IMR-90 (cell line): Measurements from ENCODE around the gene SRC. TPM values are rescaled to one million over a fixed set of nuclear protein-coding genes. Genes with fewer than 3 reads are reported as not detected.

ENCODE experiments used
- ATAC-seq: fragments of 200-7000 bp; cut with Tn5 transposase; 2 replicates; pipeline ENCODE4 v1.9.1; 2020; ENCODE audit warnings: low read depth, mild to moderate bottlenecking, moderate library complexity
- BruUV-seq: library from RNA; stranded (reverse); fragments of 400-500 nt; replicated peaks from 2 replicates; lab custom pipeline; 2021; lab: Mats Ljungman, UMichigan
- CTCF ChIA-PET: fragments of 300-600 bp; formaldehyde crosslinking; extraction: SDS; loops from one replicate; lab custom pipeline; 2021; ENCODE audit warnings: antibody characterized with exemption; lab: Yijun Ruan, JAX
- POLR2A ChIA-PET: fragments of 300-600 bp; sonication (Branson Sonifier 250); formaldehyde crosslinking; loops from one replicate; lab custom pipeline; 2022; ENCODE audit warnings: antibody characterized with exemption; ENCODE audit not compliant: unreplicated experiment; lab: Charles Lee
- DNase-seq: peaks from one replicate; pipeline ENCODE4 v3.0.0; 2013
- H2AFZ ChIP-seq: replicated peaks from 2 replicates; pipeline ENCODE3; 2013; ENCODE audit warnings: low read length, mild to moderate bottlenecking; ENCODE audit not compliant: poor library complexity
- H2AK5ac ChIP-seq: 2 replicates; pipeline ENCODE4 v1.6.1; 2013; ENCODE audit warnings: low read depth, low read length, inconsistent platforms
- H2AK9ac ChIP-seq: replicated peaks from 2 replicates; pipeline ENCODE3; 2013; ENCODE audit warnings: mild to moderate bottlenecking, low read depth, low read length, moderate library complexity; ENCODE audit not compliant: poor library complexity
- H2BK120ac ChIP-seq: 2 replicates; pipeline ENCODE4 v1.6.1; 2013; ENCODE audit warnings: low read depth, low read length, inconsistent platforms
- H2BK15ac ChIP-seq: 3 replicates; pipeline ENCODE4 v1.6.1; 2013; ENCODE audit warnings: low read depth, low read length, inconsistent platforms
- H2BK20ac ChIP-seq: 2 replicates; pipeline ENCODE4 v1.6.1; 2013; ENCODE audit warnings: low read depth, mild to moderate bottlenecking, inconsistent platforms, low read length, moderate library complexity
- H2BK5ac ChIP-seq: 2 replicates; pipeline ENCODE4 v1.6.1; 2013; ENCODE audit warnings: mild to moderate bottlenecking, low read depth, low read length, inconsistent platforms; ENCODE audit not compliant: poor library complexity, severe bottlenecking
- H3K14ac ChIP-seq: replicated peaks from 2 replicates; pipeline ENCODE4 v1.6.1; 2013; ENCODE audit warnings: low read depth, low read length, inconsistent platforms
- H3K18ac ChIP-seq: 2 replicates; pipeline ENCODE4 v1.6.1; 2013; ENCODE audit warnings: low read depth, low read length, control low read depth
- H3K23ac ChIP-seq: 2 replicates; pipeline ENCODE4 v1.6.1; 2013; ENCODE audit warnings: low read depth, low read length, inconsistent platforms
- H3K27ac ChIP-seq: 2 replicates; pipeline ENCODE4 v1.5.1; 2013; ENCODE audit warnings: mild to moderate bottlenecking, control low read depth, low read length; ENCODE audit not compliant: insufficient read depth
- H3K27me3 ChIP-seq: 2 replicates; pipeline ENCODE4 v1.6.1; 2013; ENCODE audit warnings: low read length; ENCODE audit not compliant: control insufficient read depth, insufficient read depth
- H3K36me3 ChIP-seq: 2 replicates; pipeline ENCODE4 v1.6.1; 2013; ENCODE audit warnings: low read length, mixed read lengths; ENCODE audit not compliant: control insufficient read depth, insufficient read depth
- H3K4ac ChIP-seq: 2 replicates; pipeline ENCODE4 v1.6.1; 2013; ENCODE audit warnings: low read depth, low read length, inconsistent platforms
- H3K4me1 ChIP-seq: 2 replicates; pipeline ENCODE4 v1.6.1; 2013; ENCODE audit warnings: low read length, mixed read lengths; ENCODE audit not compliant: control insufficient read depth, insufficient read depth
- H3K4me2 ChIP-seq: 2 replicates; pipeline ENCODE4 v1.6.1; 2013; ENCODE audit warnings: low read depth, mild to moderate bottlenecking, control low read depth, low read length, moderate library complexity
- H3K4me3 ChIP-seq: 2 replicates; pipeline ENCODE4 v1.5.1; 2013; ENCODE audit warnings: low read depth, mild to moderate bottlenecking, control low read depth, low read length, moderate library complexity; ENCODE audit not compliant: insufficient read depth
- H3K56ac ChIP-seq: 2 replicates; pipeline ENCODE4 v1.6.1; 2013; ENCODE audit warnings: low read length, inconsistent platforms; ENCODE audit not compliant: insufficient read depth; ENCODE audit errors: extremely low read depth
- H3K79me1 ChIP-seq, 2 experiments: 2 replicates each; pipeline ENCODE4 v1.6.1; 2013; ENCODE audit warnings: low read length in 2 of 2, inconsistent platforms in 1 of 2, low read depth in 1 of 2
- H3K9ac ChIP-seq: 2 replicates; pipeline ENCODE4 v1.6.1; 2013; ENCODE audit warnings: low read depth, low read length, control low read depth
- H3K9me1 ChIP-seq: 2 replicates; pipeline ENCODE4 v1.6.1; 2013; ENCODE audit warnings: low read length, inconsistent platforms; ENCODE audit not compliant: insufficient read depth
- H3K9me3 ChIP-seq: 2 replicates; pipeline ENCODE4 v1.6.1; 2013; ENCODE audit warnings: low read length; ENCODE audit not compliant: control insufficient read depth, insufficient read depth
- H4K20me1 ChIP-seq: 2 replicates; pipeline ENCODE4 v1.6.1; 2013; ENCODE audit warnings: low read length, inconsistent platforms; ENCODE audit not compliant: insufficient read depth
- H4K5ac ChIP-seq: 2 replicates; pipeline ENCODE4 v1.6.1; 2013; ENCODE audit warnings: mild to moderate bottlenecking, low read depth, low read length, control low read depth
- H4K8ac ChIP-seq, 2 experiments: 2 replicates each; pipeline ENCODE4 v1.6.1; 2013; ENCODE audit warnings: low read depth in 2 of 2, low read length in 2 of 2, control low read depth in 1 of 2, inconsistent platforms in 1 of 2
- H4K91ac ChIP-seq: 2 replicates; pipeline ENCODE4 v1.6.1; 2013; ENCODE audit warnings: low read depth, low read length, inconsistent platforms; ENCODE audit not compliant: insufficient read depth
- BHLHE40 ChIP-seq: fragments of 150-350 bp; IDR thresholded peaks from 2 replicates; pipeline ENCODE4 v1.6.1; 2016; ENCODE audit warnings: mild to moderate bottlenecking, low read depth, low read length
- CHD1 ChIP-seq: IDR thresholded peaks from 2 replicates; pipeline ENCODE4 v1.6.1; 2012; ENCODE audit warnings: low read depth, low read length, improper control_type of control experiment
- MAFK ChIP-seq: IDR thresholded peaks from 2 replicates; pipeline ENCODE4 v1.6.1; 2012; ENCODE audit warnings: low read depth, low read length, improper control_type of control experiment
- MAZ ChIP-seq: IDR thresholded peaks from 2 replicates; pipeline ENCODE4 v1.6.1; 2012; ENCODE audit warnings: low read depth, mild to moderate bottlenecking, low read length, improper control_type of control experiment, moderate library complexity, borderline replicate concordance
- RAD21 ChIP-seq: IDR thresholded peaks from 2 replicates; pipeline ENCODE4 v1.6.1; 2012; ENCODE audit warnings: low read length, improper control_type of control experiment
- RCOR1 ChIP-seq: IDR thresholded peaks from 2 replicates; pipeline ENCODE4 v1.6.1; 2012; ENCODE audit warnings: mild to moderate bottlenecking, low read length, improper control_type of control experiment; ENCODE audit not compliant: insufficient replicate concordance
- SMC3 ChIP-seq: fragments of 150-350 bp; IDR thresholded peaks from 2 replicates; pipeline ENCODE4 v1.6.1; 2016; ENCODE audit warnings: low read depth, mild to moderate bottlenecking, antibody characterized with exemption, low read length, moderate library complexity
- WGBS, 2 experiments: methylation state at CpG; one replicate each; pipeline versions ENCODE4 v1.1.5 to v1.1.7; 2013; ENCODE audit warnings: missing lambda C conversion rate in 2 of 2; ENCODE audit not compliant: insufficient read length in 1 of 2; ENCODE audit errors: extremely low coverage in 2 of 2; 5-methylcytosine and 5-hydroxymethylcytosine counted together
- dilution Hi-C: fragments of 300-500 bp; cut with HindIII; formaldehyde crosslinking; loops from one replicate; pipeline ENCODE4 v1.14.3; 2018; ENCODE audit warnings: low sequenced_read_pairs; ENCODE audit not compliant: unreplicated experiment
- in situ Hi-C: fragments of 300-500 bp; cut with MboI; formaldehyde crosslinking; loops from 3 replicates; pipeline ENCODE4 v1.14.3; 2019; ENCODE audit warnings: low sequenced_read_pairs, inconsistent platforms, mixed read lengths
- intact Hi-C: fragments of 100-400 bp; cut with micrococcal nuclease; formaldehyde crosslinking; loops from 2 replicates; pipeline ENCODE4 v1.10.0; 2022
- polyA plus RNA-seq, 3 experiments: library from polyadenylated mRNA; depleted of rRNA; stranded (reverse); fragments of >200 nt; gene quantifications; 2 replicates each; pipeline ENCODE4 v1.2.3, GENCODE V29; 2012; ENCODE audit warnings: low replicate concordance in 1 of 3
- total RNA-seq: library from RNA; depleted of rRNA; stranded (reverse); fragments of >200 nt; gene quantifications from 2 replicates; pipeline ENCODE4 v1.2.3, GENCODE V29; 2012
- TF ChIP-seq, protein P1 (sequence below): fragments of 150-350 bp; IDR thresholded peaks from 2 replicates; pipeline ENCODE4 v1.6.1; 2017; ENCODE audit warnings: mild to moderate bottlenecking, antibody characterized with exemption, low read length, low read depth

Gene SRC
- total and polyA plus RNA-seq, 2 of the 4 experiments (the other 2 are of a cell fraction): 7.0 to 24.2 TPM

DNA sequence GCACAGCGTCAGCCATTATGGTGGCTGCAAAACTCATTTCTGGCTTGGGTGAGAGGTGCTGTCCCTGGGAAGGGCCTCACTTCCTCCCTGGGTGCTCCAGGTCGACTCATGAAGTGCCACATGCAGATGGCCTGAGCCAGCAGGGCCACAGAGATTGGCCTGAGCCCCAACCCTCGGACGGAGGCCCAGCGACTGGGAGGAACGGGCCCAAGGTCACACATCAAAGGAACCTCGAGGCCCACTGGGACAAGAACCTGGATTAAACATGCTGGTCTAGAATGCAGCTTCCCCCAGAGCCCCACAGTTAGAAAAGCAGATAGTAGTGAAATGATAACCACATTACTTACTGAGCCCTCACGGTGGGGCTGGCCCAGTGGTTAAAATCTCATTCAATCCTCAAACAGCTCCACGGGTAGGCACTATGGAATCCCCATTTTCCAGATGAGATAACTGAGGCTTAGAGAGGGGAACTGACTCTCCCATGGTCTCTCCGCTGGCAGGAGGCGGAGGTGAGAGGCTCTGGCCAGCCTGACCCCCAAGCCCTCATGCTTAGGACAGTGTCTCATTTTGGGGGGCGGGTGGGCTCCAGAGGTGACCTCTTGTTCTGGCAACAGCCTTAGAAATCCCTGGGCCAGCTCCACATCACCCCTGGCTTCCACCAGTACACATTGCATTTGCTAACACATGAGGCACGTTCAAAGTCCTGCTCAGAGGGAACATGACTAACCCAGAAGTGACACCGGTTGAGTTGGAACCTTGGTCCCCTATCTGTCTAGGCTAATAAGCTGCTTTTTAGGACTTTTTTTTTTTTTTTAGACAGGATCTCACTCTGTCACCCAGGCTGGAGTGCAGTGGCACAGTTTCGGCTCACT is 53.0 kb downstream of the SRC start (continued):
- no peak for TF ChIP-seq RAD21

DNA sequence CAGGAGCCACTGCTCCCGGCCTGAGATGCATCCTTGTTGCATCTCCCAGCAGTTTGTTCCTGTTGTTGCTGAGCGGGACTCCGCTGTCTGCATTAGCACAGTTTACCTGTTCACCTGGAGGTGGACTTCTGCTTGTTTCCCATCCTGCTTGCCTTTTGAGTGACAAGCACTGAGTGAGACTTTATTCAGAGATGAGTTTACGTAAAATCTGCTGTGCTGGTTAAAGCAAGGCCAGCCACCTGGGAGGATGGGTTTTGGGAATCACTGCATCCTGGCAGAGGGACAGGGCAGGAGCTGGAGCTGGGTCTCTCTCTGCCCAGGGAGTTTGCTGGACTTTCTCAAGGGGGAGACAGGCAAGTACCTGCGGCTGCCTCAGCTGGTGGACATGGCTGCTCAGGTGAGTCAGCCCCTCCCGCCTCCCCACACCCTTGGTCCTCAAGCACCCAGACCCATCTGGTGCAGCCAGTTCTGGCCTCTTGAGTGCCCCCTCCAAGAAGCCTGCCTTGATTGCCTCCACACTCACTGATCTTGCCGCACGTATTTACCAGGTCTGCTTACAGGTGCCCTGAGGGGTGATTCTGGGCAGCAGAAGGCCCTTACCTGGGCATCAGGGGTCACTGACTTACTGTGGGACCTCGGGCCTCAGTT is 55.5 kb downstream of the SRC start:
- no peak overlapping the region for H3K4me2 ChIP-seq
- H3K56ac ChIP-seq: no peak overlapping the region
- no peak overlapping the region for H4K91ac ChIP-seq
- H3K27me3 ChIP-seq: no peaks in the 10 kb centered on the region
- no peak overlapping the region for H2AK5ac ChIP-seq
- no peak overlapping the region for H3K23ac ChIP-seq
- H3K4me1 ChIP-seq: peaks cover 2% of the 10 kb centered on the region; the same call in 1 of the 2 replicates
- H2AFZ ChIP-seq: no peak overlapping the region
- no peaks in the 10 kb centered on the region; a peak in 1 of 4 replicates for H3K79me1 ChIP-seq
- H3K4ac ChIP-seq: no peak overlapping the region
- H2BK15ac ChIP-seq: no peak overlapping the region
- no peak overlapping the region for H3K4me3 ChIP-seq
- DNase-seq (no peak), ATAC-seq (no peak)
- H2BK120ac ChIP-seq: no peak overlapping the region
- H3K36me3 ChIP-seq: peaks cover 41% of the 10 kb centered on the region
- no TSS peak for BruUV-seq
- CTCF ChIA-PET: no interaction called here
- no peak overlapping the region for H4K8ac ChIP-seq
- dilution Hi-C loops (no loop called here), intact Hi-C loops (no loop called here), in situ Hi-C loops (no loop called here)
- POLR2A ChIA-PET: no interaction called here
- 86% methylated on average over 8 of the region's 9 CpGs; no CpG with 5 or more reads in 1 of the 2 experiments for WGBS, 2 experiments
- H3K18ac ChIP-seq: no peak overlapping the region
- no peak overlapping the region for H3K9ac ChIP-seq
- peaks cover 12% of the 10 kb centered on the region; the same call in 1 of the 2 replicates for H4K20me1 ChIP-seq
- no peak overlapping the region for H2BK20ac ChIP-seq
- no peak for TF ChIP-seq SMC3
- TF ChIP-seq, protein P1, sequence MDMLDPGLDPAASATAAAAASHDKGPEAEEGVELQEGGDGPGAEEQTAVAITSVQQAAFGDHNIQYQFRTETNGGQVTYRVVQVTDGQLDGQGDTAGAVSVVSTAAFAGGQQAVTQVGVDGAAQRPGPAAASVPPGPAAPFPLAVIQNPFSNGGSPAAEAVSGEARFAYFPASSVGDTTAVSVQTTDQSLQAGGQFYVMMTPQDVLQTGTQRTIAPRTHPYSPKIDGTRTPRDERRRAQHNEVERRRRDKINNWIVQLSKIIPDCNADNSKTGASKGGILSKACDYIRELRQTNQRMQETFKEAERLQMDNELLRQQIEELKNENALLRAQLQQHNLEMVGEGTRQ: no peak
- no peak for TF ChIP-seq RAD21
- no peak for TF ChIP-seq MAZ
- no peak for TF ChIP-seq RCOR1
- no peak for TF ChIP-seq BHLHE40
- no peak for TF ChIP-seq MAFK
- TF ChIP-seq CHD1: no peak
- H4K5ac ChIP-seq: no peak overlapping the region
- H2AK9ac ChIP-seq: no peak overlapping the region
- H2BK5ac ChIP-seq: no peak overlapping the region
- H3K9me1 ChIP-seq: peaks cover 5% of the 10 kb centered on the region; the same call in 1 of the 2 replicates
- no peak overlapping the region for H3K27ac ChIP-seq
- H3K14ac ChIP-seq: no peak overlapping the region
- no peaks in the 10 kb centered on the region for H3K9me3 ChIP-seq
